Liver (tissue), 2 donors: ENCODE data around the gene SUSD4.

Experiments used
- YY1 ChIP-seq: IDR thresholded peaks from 2 replicates; pipeline ENCODE4 v1.6.1; 2016; ENCODE audit warnings: antibody characterized with exemption, mild to moderate bottlenecking
- TF ChIP-seq, protein P1 (sequence below): fragments of 150-350 bp; IDR thresholded peaks from 2 replicates; pipeline ENCODE4 v1.5.1; 2017; ENCODE audit warnings: improper control_type of control experiment, low read depth, low read length; ENCODE audit not compliant: missing input control
- donor health status: healthy.

DNA sequence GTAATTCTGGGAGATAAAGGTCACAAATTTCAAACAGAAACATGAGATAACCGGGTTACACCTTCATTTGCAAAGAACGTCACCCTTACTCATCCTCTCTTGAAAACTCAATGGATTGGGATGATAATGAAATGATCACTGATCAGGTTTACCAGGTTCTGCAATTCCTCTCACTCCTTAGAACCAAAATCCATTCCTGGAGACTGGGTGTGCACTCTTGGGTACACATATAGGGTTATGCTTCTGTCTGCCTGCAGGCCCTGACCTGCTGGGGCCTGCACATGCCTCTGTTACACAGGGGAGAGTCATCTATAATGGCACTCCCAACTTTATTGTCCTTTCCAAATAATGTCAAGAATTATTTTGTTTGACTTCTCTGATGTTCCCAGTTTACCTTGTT lies 8.3 kb downstream of the SUSD4 start:
- TF ChIP-seq, protein P1, sequence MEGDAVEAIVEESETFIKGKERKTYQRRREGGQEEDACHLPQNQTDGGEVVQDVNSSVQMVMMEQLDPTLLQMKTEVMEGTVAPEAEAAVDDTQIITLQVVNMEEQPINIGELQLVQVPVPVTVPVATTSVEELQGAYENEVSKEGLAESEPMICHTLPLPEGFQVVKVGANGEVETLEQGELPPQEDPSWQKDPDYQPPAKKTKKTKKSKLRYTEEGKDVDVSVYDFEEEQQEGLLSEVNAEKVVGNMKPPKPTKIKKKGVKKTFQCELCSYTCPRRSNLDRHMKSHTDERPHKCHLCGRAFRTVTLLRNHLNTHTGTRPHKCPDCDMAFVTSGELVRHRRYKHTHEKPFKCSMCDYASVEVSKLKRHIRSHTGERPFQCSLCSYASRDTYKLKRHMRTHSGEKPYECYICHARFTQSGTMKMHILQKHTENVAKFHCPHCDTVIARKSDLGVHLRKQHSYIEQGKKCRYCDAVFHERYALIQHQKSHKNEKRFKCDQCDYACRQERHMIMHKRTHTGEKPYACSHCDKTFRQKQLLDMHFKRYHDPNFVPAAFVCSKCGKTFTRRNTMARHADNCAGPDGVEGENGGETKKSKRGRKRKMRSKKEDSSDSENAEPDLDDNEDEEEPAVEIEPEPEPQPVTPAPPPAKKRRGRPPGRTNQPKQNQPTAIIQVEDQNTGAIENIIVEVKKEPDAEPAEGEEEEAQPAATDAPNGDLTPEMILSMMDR = no peak
- no peak for TF ChIP-seq YY1
